A673 (cell line): ENCODE measurements around the gene MYRFL.

Experiments used
- EZH2 ChIP-seq: fragments of 200-600 bp; sonication (generic); IDR thresholded peaks from 2 replicates; pipeline ENCODE4 v1.6.1; 2017; ENCODE audit warnings: borderline replicate concordance, low read depth, mild to moderate bottlenecking, mixed read lengths, antibody characterized with exemption, low read length; ENCODE audit not compliant: poor library complexity, severe bottlenecking
- TF ChIP-seq, protein P1 (sequence below): fragments of 300-800, 200-600 bp; sonication (generic); conservative IDR thresholded peaks from 2 replicates; pipeline ENCODE4 v1.5.1; 2017; ENCODE audit warnings: low read depth, mild to moderate bottlenecking, antibody characterized with exemption, low read length, moderate library complexity, mixed read lengths

DNA sequence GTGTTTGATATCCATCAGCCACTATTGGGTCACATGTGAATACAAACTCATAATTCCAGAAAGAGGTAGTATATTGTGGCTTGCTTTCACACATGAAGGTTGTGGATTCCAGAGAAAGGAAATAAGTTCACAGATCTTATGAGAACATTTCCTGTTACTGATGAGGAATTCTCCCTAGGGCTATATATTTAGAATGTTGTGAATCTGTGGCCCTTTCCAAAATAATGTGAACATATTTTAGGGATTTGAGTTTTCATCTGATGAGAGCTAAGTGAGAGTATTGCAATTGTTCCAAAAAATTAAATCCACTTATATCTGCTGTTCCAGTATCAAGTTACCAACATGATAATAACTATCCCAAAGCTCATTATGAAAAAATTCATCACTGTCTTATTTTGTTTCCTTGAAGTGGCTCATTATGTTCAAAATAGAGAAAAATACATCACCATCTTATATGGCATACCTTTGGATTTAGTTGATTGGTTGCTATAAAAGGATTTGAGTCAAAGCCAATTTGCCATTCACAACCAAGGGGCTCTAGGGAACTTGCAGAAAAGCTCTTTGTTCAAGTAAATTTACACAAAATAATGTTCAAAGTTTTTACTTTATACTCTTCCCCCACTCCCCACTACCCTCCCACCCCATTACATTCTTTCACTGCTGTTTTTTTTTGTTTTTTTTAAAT is 76.3 kb downstream of the MYRFL start:
- TF ChIP-seq, protein P1, sequence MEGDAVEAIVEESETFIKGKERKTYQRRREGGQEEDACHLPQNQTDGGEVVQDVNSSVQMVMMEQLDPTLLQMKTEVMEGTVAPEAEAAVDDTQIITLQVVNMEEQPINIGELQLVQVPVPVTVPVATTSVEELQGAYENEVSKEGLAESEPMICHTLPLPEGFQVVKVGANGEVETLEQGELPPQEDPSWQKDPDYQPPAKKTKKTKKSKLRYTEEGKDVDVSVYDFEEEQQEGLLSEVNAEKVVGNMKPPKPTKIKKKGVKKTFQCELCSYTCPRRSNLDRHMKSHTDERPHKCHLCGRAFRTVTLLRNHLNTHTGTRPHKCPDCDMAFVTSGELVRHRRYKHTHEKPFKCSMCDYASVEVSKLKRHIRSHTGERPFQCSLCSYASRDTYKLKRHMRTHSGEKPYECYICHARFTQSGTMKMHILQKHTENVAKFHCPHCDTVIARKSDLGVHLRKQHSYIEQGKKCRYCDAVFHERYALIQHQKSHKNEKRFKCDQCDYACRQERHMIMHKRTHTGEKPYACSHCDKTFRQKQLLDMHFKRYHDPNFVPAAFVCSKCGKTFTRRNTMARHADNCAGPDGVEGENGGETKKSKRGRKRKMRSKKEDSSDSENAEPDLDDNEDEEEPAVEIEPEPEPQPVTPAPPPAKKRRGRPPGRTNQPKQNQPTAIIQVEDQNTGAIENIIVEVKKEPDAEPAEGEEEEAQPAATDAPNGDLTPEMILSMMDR, result no peak
- no peak for TF ChIP-seq EZH2
